HEK293 (cell line): ENCODE data around the gene SMIM24.

Experiments used
- FEZF1 ChIP-seq: fragments of 450-650 bp; formaldehyde crosslinking; IDR thresholded peaks from 2 replicates; pipeline ENCODE4 v1.5.1; 2016; ENCODE audit warnings: missing biosample characterization, missing genetic modification characterization
- KLF8 ChIP-seq: fragments of 450-650 bp; formaldehyde crosslinking; IDR thresholded peaks from 2 replicates; pipeline ENCODE4 v1.5.1; 2016; ENCODE audit warnings: missing biosample characterization, missing genetic modification characterization
- MYNN ChIP-seq: fragments of 450-650 bp; formaldehyde crosslinking; IDR thresholded peaks from 2 replicates; pipeline ENCODE4 v1.5.1; 2016; ENCODE audit warnings: missing biosample characterization, missing genetic modification characterization, borderline replicate concordance
- OSR2 ChIP-seq: fragments of 450-650 bp; formaldehyde crosslinking; IDR thresholded peaks from 2 replicates; pipeline ENCODE4 v1.5.1; 2016; ENCODE audit warnings: missing biosample characterization, missing genetic modification characterization
- OVOL3 ChIP-seq: fragments of 450-650 bp; formaldehyde crosslinking; IDR thresholded peaks from 2 replicates; pipeline ENCODE4 v1.5.1; 2016; ENCODE audit warnings: missing biosample characterization, missing genetic modification characterization
- PRDM1 ChIP-seq: fragments of 450-650 bp; formaldehyde crosslinking; IDR thresholded peaks from 2 replicates; pipeline ENCODE4; 2016; ENCODE audit warnings: missing biosample characterization, missing genetic modification characterization
- TRIM28 ChIP-seq: IDR thresholded peaks from 2 replicates; pipeline ENCODE4 v1.6.1; 2011; ENCODE audit warnings: low read length, control low read depth, borderline replicate concordance
- TSHZ1 ChIP-seq: fragments of 450-650 bp; formaldehyde crosslinking; IDR thresholded peaks from 2 replicates; pipeline ENCODE4 v1.5.1; 2016; ENCODE audit warnings: missing biosample characterization, missing genetic modification characterization, borderline replicate concordance
- WT1 ChIP-seq: fragments of 450-650 bp; formaldehyde crosslinking; IDR thresholded peaks from 2 replicates; pipeline ENCODE4 v1.5.1; 2016; ENCODE audit warnings: missing biosample characterization, missing genetic modification characterization
- YY1 ChIP-seq: fragments of 450-650 bp; formaldehyde crosslinking; IDR thresholded peaks from 2 replicates; pipeline ENCODE4 v1.5.1; 2018; ENCODE audit warnings: missing biosample characterization, missing genetic modification characterization
- ZBTB17 ChIP-seq: fragments of 450-650 bp; formaldehyde crosslinking; IDR thresholded peaks from 2 replicates; pipeline ENCODE4 v1.5.1; 2016; ENCODE audit warnings: missing biosample characterization, missing genetic modification characterization
- ZBTB20 ChIP-seq: fragments of 450-650 bp; formaldehyde crosslinking; IDR thresholded peaks from 2 replicates; pipeline ENCODE4 v1.5.1; 2016; ENCODE audit warnings: missing biosample characterization, missing genetic modification characterization
- ZBTB48 ChIP-seq: fragments of 450-650 bp; formaldehyde crosslinking; IDR thresholded peaks from 2 replicates; pipeline ENCODE4 v1.5.1; 2016; ENCODE audit warnings: missing biosample characterization, missing genetic modification characterization
- ZBTB8A ChIP-seq: fragments of 450-650 bp; formaldehyde crosslinking; IDR thresholded peaks from 2 replicates; pipeline ENCODE4 v1.5.1; 2016; ENCODE audit warnings: missing biosample characterization, missing genetic modification characterization
- ZNF133 ChIP-seq: fragments of 450-650 bp; formaldehyde crosslinking; IDR thresholded peaks from 2 replicates; pipeline ENCODE4 v1.5.1; 2016; ENCODE audit warnings: missing biosample characterization, missing genetic modification characterization
- ZNF157 ChIP-seq: fragments of 450-650 bp; formaldehyde crosslinking; IDR thresholded peaks from 2 replicates; pipeline ENCODE4 v1.5.1; 2016; ENCODE audit warnings: missing biosample characterization, missing genetic modification characterization
- ZNF2 ChIP-seq: fragments of 450-650 bp; formaldehyde crosslinking; IDR thresholded peaks from 2 replicates; pipeline ENCODE4 v1.5.1; 2016; ENCODE audit warnings: missing biosample characterization, missing genetic modification characterization
- ZNF433 ChIP-seq: fragments of 450-650 bp; formaldehyde crosslinking; IDR thresholded peaks from 2 replicates; pipeline ENCODE4 v1.5.1; 2016; ENCODE audit warnings: missing biosample characterization, missing genetic modification characterization, low read depth
- ZNF560 ChIP-seq: fragments of 450-650 bp; formaldehyde crosslinking; IDR thresholded peaks from 2 replicates; pipeline ENCODE4 v1.5.1; 2017; ENCODE audit warnings: missing biosample characterization, missing genetic modification characterization, borderline replicate concordance
- ZNF571 ChIP-seq: fragments of 450-650 bp; formaldehyde crosslinking; IDR thresholded peaks from 2 replicates; pipeline ENCODE4 v1.5.0; 2017; ENCODE audit warnings: missing biosample characterization, missing genetic modification characterization
- ZNF660 ChIP-seq: fragments of 450-650 bp; IDR thresholded peaks from 2 replicates; pipeline ENCODE4 v1.5.1; 2018; ENCODE audit warnings: missing biosample characterization, mild to moderate bottlenecking, missing genetic modification characterization
- ZNF670 ChIP-seq: fragments of 450-650 bp; formaldehyde crosslinking; IDR thresholded peaks from 2 replicates; pipeline ENCODE4 v1.5.1; 2016; ENCODE audit warnings: missing biosample characterization, missing genetic modification characterization, low read depth
- ZNF692 ChIP-seq: fragments of 450-650 bp; formaldehyde crosslinking; IDR thresholded peaks from 2 replicates; pipeline ENCODE4 v1.5.1; 2016; ENCODE audit warnings: missing biosample characterization, missing genetic modification characterization
- ZNF768 ChIP-seq: fragments of 450-650 bp; formaldehyde crosslinking; IDR thresholded peaks from 2 replicates; pipeline ENCODE4 v1.5.1; 2018; ENCODE audit warnings: missing biosample characterization, mild to moderate bottlenecking, missing genetic modification characterization
- ZNF791 ChIP-seq: fragments of 450-650 bp; formaldehyde crosslinking; IDR thresholded peaks from 2 replicates; pipeline ENCODE4 v1.5.1; 2016; ENCODE audit warnings: missing biosample characterization, missing genetic modification characterization
- ZNF830 ChIP-seq: fragments of 450-650 bp; IDR thresholded peaks from 2 replicates; pipeline ENCODE4 v1.5.0; 2018; ENCODE audit warnings: missing biosample characterization, missing genetic modification characterization, low read depth, mild to moderate bottlenecking, moderate library complexity
- ZSCAN16 ChIP-seq: fragments of 450-650 bp; formaldehyde crosslinking; IDR thresholded peaks from 2 replicates; pipeline ENCODE4 v1.5.1; 2016; ENCODE audit warnings: missing biosample characterization, missing genetic modification characterization
- ZSCAN18 ChIP-seq: fragments of 450-650 bp; formaldehyde crosslinking; IDR thresholded peaks from 2 replicates; pipeline ENCODE4 v1.5.1; 2016; ENCODE audit warnings: missing biosample characterization, missing genetic modification characterization
- TF ChIP-seq, protein P1 (sequence below): fragments of 450-650 bp; formaldehyde crosslinking; IDR thresholded peaks from 2 replicates; pipeline ENCODE4 v1.5.1; 2016; ENCODE audit warnings: missing biosample characterization, missing genetic modification characterization
- TF ChIP-seq, protein P2 (sequence below): IDR thresholded peaks from 2 replicates; pipeline ENCODE4 v1.6.1; 2011; ENCODE audit warnings: mild to moderate bottlenecking, low read depth, low read length, borderline replicate concordance
- TF ChIP-seq, protein P3 (sequence below): fragments of 450-650 bp; IDR thresholded peaks from 2 replicates; pipeline ENCODE4 v1.5.1; 2018; ENCODE audit warnings: missing biosample characterization, mild to moderate bottlenecking, missing genetic modification characterization

Gene SMIM24

GRCh38 chr19:3450796-3451411 is 29.4 kb downstream of the SMIM24 start (continued):
- TF ChIP-seq ZNF692 (tag by site-specific recombination) (0 out of 2 replicates have a peak, but pooled peaks have one; percentile 44), PRDM1 (tag by site-specific recombination) (0 out of 2 replicates have a peak, but pooled peaks have one; percentile 27), ZNF433 (tag by site-specific recombination) (no peak), ZBTB20 (tag by site-specific recombination) (no peak), ZNF133 (no peak), ZSCAN16 (tag by site-specific recombination) (no peak), ZNF768 (tag by site-specific recombination) (no peak), TSHZ1 (tag by site-specific recombination) (no peak), ZNF830 (tag by site-specific recombination) (no peak), OVOL3 (tag by site-specific recombination) (no peak), ZSCAN18 (tag by site-specific recombination) (no peak), KLF8 (tag by site-specific recombination) (no peak; the same call in 1 of the 2 replicates), FEZF1 (tag by site-specific recombination) (no peak), TRIM28 (no peak), ZNF791 (tag by site-specific recombination) (no peak), ZNF571 (tag by site-specific recombination) (no peak), ZBTB8A (tag by site-specific recombination) (no peak), ZNF2 (tag by site-specific recombination) (no peak), ZNF157 (tag by site-specific recombination) (no peak), ZBTB17 (no peak), ZNF560 (no peak), WT1 (tag by site-specific recombination) (no peak), ZNF660 (tag by site-specific recombination) (peak; percentile 88; the same call in 1 of the 2 replicates), ZBTB48 (tag by site-specific recombination) (no peak), MYNN (tag by site-specific recombination) (no peak), OSR2 (tag by site-specific recombination) (no peak), ZNF670 (tag by site-specific recombination) (no peak), YY1 (no peak)
- TF ChIP-seq, protein P1, sequence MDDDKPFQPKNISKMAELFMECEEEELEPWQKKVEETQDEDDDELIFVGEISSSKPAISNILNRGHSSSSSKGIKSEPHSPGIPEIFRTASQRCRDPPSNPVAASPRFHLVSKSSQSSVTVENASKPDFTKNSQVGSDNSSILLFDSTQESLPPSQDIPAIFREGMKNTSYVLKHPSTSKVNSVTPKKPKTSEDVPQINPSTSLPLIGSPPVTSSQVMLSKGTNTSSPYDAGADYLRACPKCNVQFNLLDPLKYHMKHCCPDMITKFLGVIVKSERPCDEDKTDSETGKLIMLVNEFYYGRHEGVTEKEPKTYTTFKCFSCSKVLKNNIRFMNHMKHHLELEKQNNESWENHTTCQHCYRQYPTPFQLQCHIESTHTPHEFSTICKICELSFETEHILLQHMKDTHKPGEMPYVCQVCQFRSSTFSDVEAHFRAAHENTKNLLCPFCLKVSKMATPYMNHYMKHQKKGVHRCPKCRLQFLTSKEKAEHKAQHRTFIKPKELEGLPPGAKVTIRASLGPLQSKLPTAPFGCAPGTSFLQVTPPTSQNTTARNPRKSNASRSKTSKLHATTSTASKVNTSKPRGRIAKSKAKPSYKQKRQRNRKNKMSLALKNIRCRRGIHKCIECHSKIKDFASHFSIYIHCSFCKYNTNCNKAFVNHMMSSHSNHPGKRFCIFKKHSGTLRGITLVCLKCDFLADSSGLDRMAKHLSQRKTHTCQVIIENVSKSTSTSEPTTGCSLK (tag by site-specific recombination), result no peak
- TF ChIP-seq, protein P2, sequence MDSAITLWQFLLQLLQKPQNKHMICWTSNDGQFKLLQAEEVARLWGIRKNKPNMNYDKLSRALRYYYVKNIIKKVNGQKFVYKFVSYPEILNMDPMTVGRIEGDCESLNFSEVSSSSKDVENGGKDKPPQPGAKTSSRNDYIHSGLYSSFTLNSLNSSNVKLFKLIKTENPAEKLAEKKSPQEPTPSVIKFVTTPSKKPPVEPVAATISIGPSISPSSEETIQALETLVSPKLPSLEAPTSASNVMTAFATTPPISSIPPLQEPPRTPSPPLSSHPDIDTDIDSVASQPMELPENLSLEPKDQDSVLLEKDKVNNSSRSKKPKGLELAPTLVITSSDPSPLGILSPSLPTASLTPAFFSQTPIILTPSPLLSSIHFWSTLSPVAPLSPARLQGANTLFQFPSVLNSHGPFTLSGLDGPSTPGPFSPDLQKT, result no peak
- TF ChIP-seq, protein P3, sequence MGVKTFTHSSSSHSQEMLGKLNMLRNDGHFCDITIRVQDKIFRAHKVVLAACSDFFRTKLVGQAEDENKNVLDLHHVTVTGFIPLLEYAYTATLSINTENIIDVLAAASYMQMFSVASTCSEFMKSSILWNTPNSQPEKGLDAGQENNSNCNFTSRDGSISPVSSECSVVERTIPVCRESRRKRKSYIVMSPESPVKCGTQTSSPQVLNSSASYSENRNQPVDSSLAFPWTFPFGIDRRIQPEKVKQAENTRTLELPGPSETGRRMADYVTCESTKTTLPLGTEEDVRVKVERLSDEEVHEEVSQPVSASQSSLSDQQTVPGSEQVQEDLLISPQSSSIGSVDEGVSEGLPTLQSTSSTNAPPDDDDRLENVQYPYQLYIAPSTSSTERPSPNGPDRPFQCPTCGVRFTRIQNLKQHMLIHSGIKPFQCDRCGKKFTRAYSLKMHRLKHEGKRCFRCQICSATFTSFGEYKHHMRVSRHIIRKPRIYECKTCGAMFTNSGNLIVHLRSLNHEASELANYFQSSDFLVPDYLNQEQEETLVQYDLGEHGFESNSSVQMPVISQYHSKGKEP (tag by site-specific recombination), result no peak
